Measurements from ENCODE around the gene KRT40.

KRT40 gene

GRCh38 chr17:40995116-40995515 is 11.0 kb upstream of the KRT40 start:
- DNase-seq: no peak

- DNase-seq: no peak
Observed at GRCh38 chr17:40993839-40994238, 9.7 kb upstream of the KRT40 start, which contains the start of gene KRTAP3-3. Gene KRTAP3-3, minus strand, starts transcription at chr17:40994164. Its CDS starts 67 bp downstream, at chr17:40994097.

- DNase-seq: no peak
Observed at GRCh38 chr17:40993084-40993483, 9.0 kb upstream of the KRT40 start.

- no peak for DNase-seq
Observed at GRCh38 chr17:40992666-40993065, 8.5 kb upstream of the KRT40 start.

GRCh38 chr17:40986920-40987319 is 2.8 kb upstream of the KRT40 start:
- no peak for DNase-seq

GRCh38 chr17:40981115-40981514 is 3.0 kb downstream of the KRT40 start:
- DNase-seq: no peak

- no peak for DNase-seq
Observed at GRCh38 chr17:40980596-40980995, 3.5 kb downstream of the KRT40 start.

GRCh38 chr17:40980117-40980516 is 4.0 kb downstream of the KRT40 start:
- no peak for DNase-seq

GRCh38 chr17:40978575-40979151 is 5.5 kb downstream of the KRT40 start:
- DNase-seq: no peak

- DNase-seq: no peak
Observed at GRCh38 chr17:40975516-40975915, 8.6 kb downstream of the KRT40 start.

- no peak for DNase-seq
Observed at GRCh38 chr17:40974366-40974765, 9.8 kb downstream of the KRT40 start.

- no peak for DNase-seq
Observed at GRCh38 chr17:40967582-40967981, 16.5 kb downstream of the KRT40 start.

GRCh38 chr17:40966848-40967247 is 17.3 kb downstream of the KRT40 start, which contains the start of gene KRT39:
Gene KRT39, minus strand, starts transcription at chr17:40966948. Its CDS starts 92 bp downstream, at chr17:40966856.
- no peak for DNase-seq

- DNase-seq: no peak
Observed at GRCh38 chr17:40963838-40964237, 20.3 kb downstream of the KRT40 start.

GRCh38 chr17:40962059-40962561 is 22.0 kb downstream of the KRT40 start:
- DNase-seq: no peak

- DNase-seq: no peak
Observed at GRCh38 chr17:40961591-40961990, 22.5 kb downstream of the KRT40 start.

- no peak for DNase-seq
Observed at GRCh38 chr17:40960144-40960543, 24.0 kb downstream of the KRT40 start.

GRCh38 chr17:40958086-40958953 is 25.8 kb downstream of the KRT40 start:
- DNase-seq: no peak

GRCh38 chr17:40956401-40957254 is 27.5 kb downstream of the KRT40 start:
- DNase-seq: no peak

- no peak for DNase-seq
Observed at GRCh38 chr17:40953881-40954280, 30.2 kb downstream of the KRT40 start.

- DNase-seq: no peak
Observed at GRCh38 chr17:40952661-40953060, 31.5 kb downstream of the KRT40 start.

GRCh38 chr17:40952154-40952553 is 32.0 kb downstream of the KRT40 start:
- DNase-seq: no peak

GRCh38 chr17:40951011-40951622 is 33.0 kb downstream of the KRT40 start:
- no peak for DNase-seq
